Measurements from ENCODE around the gene URB1. TPM values are rescaled to one million over a fixed set of nuclear protein-coding genes. Genes with fewer than 3 reads are reported as not detected.

Gene URB1
- total and polyA plus RNA-seq, 9 donors, result 7.6 to 29.6 (median 18.0) TPM

- Histone ChIP-seq H3K4me3 (no peak overlapping the region), H3K36me3 (no peaks in the 10 kb centered on the region), H3K9me3 (no peaks in the 10 kb centered on the region), H3K27ac (no peak overlapping the region), H3K27me3 (no peaks in the 10 kb centered on the region), H3K4me1 (ENCODE audit: insufficient read depth) (no peaks in the 10 kb centered on the region)
- TF ChIP-seq CTCF (IDR thresholded peaks at IDR 0.05), result no peak
- TF ChIP-seq POLR2A (IDR thresholded peaks at IDR 0.05), result no peak
- no peak for TF ChIP-seq EP300 (IDR thresholded peaks at IDR 0.05)
- DNase-seq, result no peak
- 85 to 88% (median 86%) methylated on average over 13 of the region's 13 CpGs for WGBS, 3 donors
- intact Hi-C loops (cut with DNase I), result no loop called here
Measured at GRCh38 chr21:32350981-32351380, 41.8 kb downstream of the URB1 start.

- TF ChIP-seq EP300 (IDR thresholded peaks at IDR 0.05), result no peak
- TF ChIP-seq POLR2A (IDR thresholded peaks at IDR 0.05), result no peak
- TF ChIP-seq CTCF (IDR thresholded peaks at IDR 0.05), result no peak
- DNase-seq, result no peak
- Histone ChIP-seq H3K4me1 (ENCODE audit: insufficient read depth) (no peaks in the 10 kb centered on the region), H3K4me3 (no peak overlapping the region), H3K36me3 (peaks cover 2% of the 10 kb centered on the region), H3K9me3 (no peaks in the 10 kb centered on the region), H3K27ac (no peak overlapping the region), H3K27me3 (no peaks in the 10 kb centered on the region)
- intact Hi-C loops (cut with DNase I), result no loop called here
- WGBS, 3 donors, result 86 to 95% (median 88%) methylated on average over 16 of the region's 16 CpGs
Measured at GRCh38 chr21:32350211-32350980, 42.4 kb downstream of the URB1 start.

GRCh38 chr21:32349333-32349944 lies 43.4 kb downstream of the URB1 start:
- no peaks in the 10 kb centered on the region for H3K9me3 ChIP-seq
- H3K27me3 ChIP-seq, result no peaks in the 10 kb centered on the region
- no peak for DNase-seq
- no peak overlapping the region for H3K27ac ChIP-seq
- H3K4me1 ChIP-seq (ENCODE audit: insufficient read depth), result no peaks in the 10 kb centered on the region
- no peak overlapping the region for H3K4me3 ChIP-seq
- no peak for TF ChIP-seq CTCF (IDR thresholded peaks at IDR 0.05)
- no peak for TF ChIP-seq POLR2A (IDR thresholded peaks at IDR 0.05)
- TF ChIP-seq EP300 (IDR thresholded peaks at IDR 0.05), result no peak
- intact Hi-C loops (cut with DNase I), result no loop called here
- 92 to 94% (median 94%) methylated on average over 16 of the region's 16 CpGs for WGBS, 3 donors
- peaks cover 5% of the 10 kb centered on the region for H3K36me3 ChIP-seq

GRCh38 chr21:32348604-32349332 lies 44.0 kb downstream of the URB1 start:
- no peak for DNase-seq
- WGBS, 3 donors, result 89 to 92% (median 91%) methylated on average over 9 of the region's 9 CpGs
- no peak overlapping the region for H3K27ac ChIP-seq

More at GRCh38 chr21:32348604-32349332, 44.0 kb downstream of the URB1 start:
- no peaks in the 10 kb centered on the region for H3K4me1 ChIP-seq (ENCODE audit: insufficient read depth)
- H3K9me3 ChIP-seq, result no peaks in the 10 kb centered on the region
- TF ChIP-seq EP300 (IDR thresholded peaks at IDR 0.05) (no peak), POLR2A (IDR thresholded peaks at IDR 0.05) (no peak), CTCF (IDR thresholded peaks at IDR 0.05) (no peak)
- H3K36me3 ChIP-seq, result peaks cover 5% of the 10 kb centered on the region
- H3K27me3 ChIP-seq, result no peaks in the 10 kb centered on the region
- no peak overlapping the region for H3K4me3 ChIP-seq
- intact Hi-C loops (cut with DNase I), result no loop called here
